T1000 (cell line): ENCODE measurements around the gene RND3.
A peak's percentile ranks its signal among the peaks of the same experiment; 100 is the strongest.

ENCODE experiments used
- DNase-seq: peaks from one replicate; lab custom pipeline; 2025; ENCODE audit warnings: mixed read lengths; lab: John Stamatoyannopoulos, UW

RND3 gene

GRCh38 chr2:150494234-150494945 lies 6.9 kb upstream of the RND3 start:
- no peak for DNase-seq

- DNase-seq = no peak
These were observed 4.5 kb upstream of the RND3 start for GRCh38 chr2:150491943-150492342.

GRCh38 chr2:150491430-150491829 lies 4.0 kb upstream of the RND3 start:
- no peak for DNase-seq

GRCh38 chr2:150490466-150490865 lies 3.0 kb upstream of the RND3 start:
- no peak for DNase-seq

- peak; percentile 32 for DNase-seq
These were observed 655 bp downstream of the RND3 start for GRCh38 chr2:150486539-150487484.

- peak; percentile 74 for DNase-seq
These were observed 1.5 kb downstream of the RND3 start for GRCh38 chr2:150485871-150486538.

- peak; percentile 53 for DNase-seq
These were observed 2.2 kb downstream of the RND3 start for GRCh38 chr2:150485114-150485870.

GRCh38 chr2:150484461-150485021 lies 2.9 kb downstream of the RND3 start:
- no peak for DNase-seq

- DNase-seq = no peak
These were observed 3.5 kb downstream of the RND3 start for GRCh38 chr2:150484006-150484405.

- DNase-seq = no peak
These were observed 3.9 kb downstream of the RND3 start for GRCh38 chr2:150483532-150483931.

- no peak for DNase-seq
These were observed 4.6 kb downstream of the RND3 start for GRCh38 chr2:150482667-150483400.

- DNase-seq = no peak
These were observed 5.4 kb downstream of the RND3 start for GRCh38 chr2:150482111-150482510.

GRCh38 chr2:150480971-150481830 lies 6.3 kb downstream of the RND3 start:
- DNase-seq = no peak

GRCh38 chr2:150480241-150480640 lies 7.2 kb downstream of the RND3 start:
- no peak for DNase-seq

GRCh38 chr2:150479075-150479915 lies 8.2 kb downstream of the RND3 start:
- no peak for DNase-seq

GRCh38 chr2:150478200-150478974 lies 9.1 kb downstream of the RND3 start:
- DNase-seq = no peak

- no peak for DNase-seq
These were observed 10.1 kb downstream of the RND3 start for GRCh38 chr2:150477347-150477746.

- DNase-seq = no peak
These were observed 10.6 kb downstream of the RND3 start for GRCh38 chr2:150476809-150477302.
